Measurements from ENCODE around the gene SCAND1.

The SCAND1 gene

GRCh38 chr20:35979544-35979943, 25.2 kb upstream of the SCAND1 start:
- Histone ChIP-seq H3K4me3 (ENCODE audit: insufficient read depth in 1 of 2, low read depth in 1 of 2, low read length in 2 of 2) (no peak overlapping the region), H3K9me3 (ENCODE audit: control insufficient read depth, low read length) (no peaks in the 10 kb centered on the region), H3K14ac (ENCODE audit: low read length in 2 of 2) (no peak overlapping the region), H3K9ac (ENCODE audit: low read length) (no peak overlapping the region), H3K79me1 (replicated peaks; ENCODE audit: low read length, poor library complexity, severe bottlenecking) (no peaks in the 10 kb centered on the region), H3K4me2 (ENCODE audit: low read length, poor library complexity, severe bottlenecking) (no peak overlapping the region), H2AK5ac (ENCODE audit: low read length, severe bottlenecking) (no peak overlapping the region), H2BK5ac (ENCODE audit: low read depth, low read length, poor library complexity, severe bottlenecking) (no peak overlapping the region), H3K27ac (ENCODE audit: low read length, poor library complexity, severe bottlenecking) (no peak overlapping the region), H3K4me1 (ENCODE audit: control insufficient read depth, insufficient read depth, low read depth, low read length) (no peaks in the 10 kb centered on the region), H3K4ac (ENCODE audit: low read depth in 1 of 2, low read length in 2 of 2) (no peak overlapping the region), H4K91ac (ENCODE audit: low read length) (no peak overlapping the region), H3K23ac (ENCODE audit: low read length in 2 of 2) (no peak overlapping the region), H2AFZ (ENCODE audit: low read depth, low read length) (no peak overlapping the region), H4K8ac (ENCODE audit: low read length) (no peak overlapping the region), H2BK120ac (ENCODE audit: low read depth, low read length) (no peak overlapping the region), H3K36me3 (ENCODE audit: control insufficient read depth in 1 of 2, insufficient read depth in 2 of 2, low read depth in 1 of 2, low read length in 2 of 2) (no peaks in the 10 kb centered on the region), H3K27me3 (ENCODE audit: control insufficient read depth in 1 of 2, insufficient read depth in 1 of 2, low read length in 2 of 2) (peaks cover 0 to 17% of the 10 kb centered on the region in 2 experiments), H3K18ac (ENCODE audit: low read depth in 1 of 2, low read length in 2 of 2) (no peak overlapping the region), H2BK12ac (ENCODE audit: low read length in 2 of 2) (no peak overlapping the region), H2BK15ac (ENCODE audit: low read depth, poor library complexity, severe bottlenecking) (no peak overlapping the region)
- no peak for DNase-seq
- WGBS, result 53% methylated on average over 5 of the region's 5 CpGs

DNA sequence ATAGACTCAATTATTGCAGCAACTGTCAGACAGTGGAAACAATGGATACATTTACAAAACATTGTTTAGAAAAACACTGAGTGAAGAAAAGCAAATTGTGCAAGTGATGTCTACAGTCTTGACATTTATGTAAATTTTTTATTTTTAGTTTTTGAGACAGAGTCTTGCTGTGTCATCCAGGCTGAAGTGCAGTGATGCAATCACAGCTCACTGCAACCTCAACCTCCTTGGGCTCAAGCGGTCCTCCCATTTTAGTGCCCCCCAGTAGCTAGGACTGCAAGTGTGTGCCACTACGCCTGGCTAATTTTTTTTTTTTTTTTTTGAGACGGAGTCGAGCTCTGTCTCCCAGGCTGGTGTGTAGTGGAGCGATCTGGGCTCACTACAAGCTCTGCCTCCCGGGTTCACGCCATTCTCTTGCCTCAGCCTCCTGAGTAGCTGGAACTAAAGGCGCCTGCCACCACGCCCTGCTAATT, 23.8 kb upstream of the SCAND1 start:
- Histone ChIP-seq H3K4me3 (ENCODE audit: insufficient read depth in 1 of 2, low read depth in 1 of 2, low read length in 2 of 2) (no peak overlapping the region), H3K9me3 (ENCODE audit: control insufficient read depth, low read length) (no peaks in the 10 kb centered on the region), H3K14ac (ENCODE audit: low read length in 2 of 2) (no peak overlapping the region), H3K18ac (ENCODE audit: low read depth in 1 of 2, low read length in 2 of 2) (no peak overlapping the region), H3K27ac (ENCODE audit: low read length, poor library complexity, severe bottlenecking) (no peak overlapping the region), H3K79me1 (replicated peaks; ENCODE audit: low read length, poor library complexity, severe bottlenecking) (no peaks in the 10 kb centered on the region), H4K8ac (ENCODE audit: low read length) (no peak overlapping the region), H3K36me3 (ENCODE audit: control insufficient read depth in 1 of 2, insufficient read depth in 2 of 2, low read depth in 1 of 2, low read length in 2 of 2) (no peaks in the 10 kb centered on the region), H2BK120ac (ENCODE audit: low read depth, low read length) (no peak overlapping the region), H2AK5ac (ENCODE audit: low read length, severe bottlenecking) (no peak overlapping the region), H3K4me2 (ENCODE audit: low read length, poor library complexity, severe bottlenecking) (no peak overlapping the region), H2BK12ac (ENCODE audit: low read length in 2 of 2) (no peak overlapping the region), H3K23ac (ENCODE audit: low read length in 2 of 2) (no peak overlapping the region), H2BK5ac (ENCODE audit: low read depth, low read length, poor library complexity, severe bottlenecking) (no peak overlapping the region), H2AFZ (ENCODE audit: low read depth, low read length) (no peak overlapping the region), H2BK15ac (ENCODE audit: low read depth, poor library complexity, severe bottlenecking) (no peak overlapping the region), H3K4me1 (ENCODE audit: control insufficient read depth, insufficient read depth, low read depth, low read length) (no peaks in the 10 kb centered on the region), H4K91ac (ENCODE audit: low read length) (no peak overlapping the region), H3K9ac (ENCODE audit: low read length) (peak overlapping the region; percentile 32), H3K27me3 (ENCODE audit: control insufficient read depth in 1 of 2, insufficient read depth in 1 of 2, low read length in 2 of 2) (peaks cover 0 to 17% of the 10 kb centered on the region in 2 experiments), H3K4ac (ENCODE audit: low read depth in 1 of 2, low read length in 2 of 2) (no peak overlapping the region)
- DNase-seq, result peak; percentile 48
- 93% methylated on average over 8 of the region's 9 CpGs for WGBS

DNA sequence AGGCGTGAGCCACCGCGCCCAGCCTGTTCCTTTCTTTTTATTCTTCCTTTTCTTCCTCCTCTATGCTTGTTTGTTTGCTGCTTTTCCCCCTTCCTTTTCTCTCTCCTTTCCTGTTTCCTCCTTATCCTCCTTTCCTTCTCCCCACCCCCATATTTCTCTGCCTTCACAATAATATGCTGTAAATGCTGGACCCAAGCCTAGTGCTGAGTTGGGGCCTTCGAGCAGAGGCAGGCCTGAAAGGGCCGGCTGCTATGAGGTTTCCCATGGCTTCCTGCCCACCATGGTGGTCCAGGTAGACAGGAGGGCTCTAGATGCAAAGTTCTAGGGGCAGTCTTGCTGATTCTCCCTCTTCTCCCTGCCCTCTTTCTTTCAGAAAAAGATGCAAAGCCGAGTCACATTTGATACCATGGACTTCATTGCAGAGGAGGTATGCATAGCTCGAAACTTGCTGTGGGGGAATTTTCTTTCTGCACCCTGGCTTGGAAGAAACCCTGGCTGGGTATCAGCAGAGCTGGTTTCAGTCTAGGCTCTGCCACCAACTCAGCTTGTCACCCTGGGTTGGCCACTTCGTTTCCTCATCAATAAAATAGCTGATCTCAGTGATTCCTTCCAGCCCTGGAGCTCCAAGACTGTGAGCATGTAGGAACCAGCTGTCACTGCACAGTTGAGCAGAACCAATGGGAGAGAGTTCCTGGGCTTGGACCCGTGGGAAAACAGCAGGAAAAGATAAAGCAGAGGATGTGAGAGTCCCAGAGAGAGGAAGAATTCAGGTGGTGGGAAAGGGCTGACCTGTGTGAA, 21.5 kb upstream of the SCAND1 start:
- 86% methylated on average over 9 of the region's 9 CpGs for WGBS

GRCh38 chr20:35974256-35974655, 20.0 kb upstream of the SCAND1 start:
- Histone ChIP-seq H4K91ac (ENCODE audit: low read length) (no peak overlapping the region), H3K9ac (ENCODE audit: low read length) (no peak overlapping the region)

More for the DNA sequence above, 21.5 kb upstream of the SCAND1 start:
- H3K79me1 ChIP-seq (replicated peaks; ENCODE audit: low read length, poor library complexity, severe bottlenecking), result no peaks in the 10 kb centered on the region
- H2AFZ ChIP-seq (ENCODE audit: low read depth, low read length), result no peak overlapping the region
- no peak overlapping the region for H3K23ac ChIP-seq (ENCODE audit: low read length in 2 of 2)
- no peak overlapping the region for H3K9ac ChIP-seq (ENCODE audit: low read length)
- H3K4me3 ChIP-seq (ENCODE audit: insufficient read depth in 1 of 2, low read depth in 1 of 2, low read length in 2 of 2), result no peak overlapping the region
- no peak overlapping the region for H2BK120ac ChIP-seq (ENCODE audit: low read depth, low read length)
- H2AK5ac ChIP-seq (ENCODE audit: low read length, severe bottlenecking), result no peak overlapping the region
- H3K4ac ChIP-seq (ENCODE audit: low read depth in 1 of 2, low read length in 2 of 2), result no peak overlapping the region
- no peak overlapping the region for H3K14ac ChIP-seq (ENCODE audit: low read length in 2 of 2)
- H2BK12ac ChIP-seq (ENCODE audit: low read length in 2 of 2), result no peak overlapping the region
- H3K27ac ChIP-seq (ENCODE audit: low read length, poor library complexity, severe bottlenecking), result no peak overlapping the region
- H3K9me3 ChIP-seq (ENCODE audit: control insufficient read depth, low read length), result no peaks in the 10 kb centered on the region
- H3K4me1 ChIP-seq (ENCODE audit: control insufficient read depth, insufficient read depth, low read depth, low read length), result no peaks in the 10 kb centered on the region
- H4K8ac ChIP-seq (ENCODE audit: low read length), result no peak overlapping the region
- no peak overlapping the region for H2BK15ac ChIP-seq (ENCODE audit: low read depth, poor library complexity, severe bottlenecking)
- H3K4me2 ChIP-seq (ENCODE audit: low read length, poor library complexity, severe bottlenecking), result no peak overlapping the region
- H3K18ac ChIP-seq (ENCODE audit: low read depth in 1 of 2, low read length in 2 of 2), result no peak overlapping the region
- H3K36me3 ChIP-seq (ENCODE audit: control insufficient read depth in 1 of 2, insufficient read depth in 2 of 2, low read depth in 1 of 2, low read length in 2 of 2), result no peaks in the 10 kb centered on the region
- H2BK5ac ChIP-seq (ENCODE audit: low read depth, low read length, poor library complexity, severe bottlenecking), result no peak overlapping the region
- DNase-seq, result no peak
- H3K27me3 ChIP-seq (ENCODE audit: control insufficient read depth in 1 of 2, insufficient read depth in 1 of 2, low read length in 2 of 2), result peaks cover 0 to 13% of the 10 kb centered on the region in 2 experiments
- no peak overlapping the region for H4K91ac ChIP-seq (ENCODE audit: low read length)

More at GRCh38 chr20:35974256-35974655, 20.0 kb upstream of the SCAND1 start:
- Histone ChIP-seq H3K4me3 (ENCODE audit: insufficient read depth in 1 of 2, low read depth in 1 of 2, low read length in 2 of 2) (no peak overlapping the region), H2BK12ac (ENCODE audit: low read length in 2 of 2) (no peak overlapping the region), H3K4me1 (ENCODE audit: control insufficient read depth, insufficient read depth, low read depth, low read length) (no peaks in the 10 kb centered on the region), H3K36me3 (ENCODE audit: control insufficient read depth in 1 of 2, insufficient read depth in 2 of 2, low read depth in 1 of 2, low read length in 2 of 2) (no peaks in the 10 kb centered on the region), H2AK5ac (ENCODE audit: low read length, severe bottlenecking) (no peak overlapping the region), H3K14ac (ENCODE audit: low read length in 2 of 2) (no peak overlapping the region), H3K4me2 (ENCODE audit: low read length, poor library complexity, severe bottlenecking) (no peak overlapping the region), H3K79me1 (replicated peaks; ENCODE audit: low read length, poor library complexity, severe bottlenecking) (no peaks in the 10 kb centered on the region), H4K8ac (ENCODE audit: low read length) (no peak overlapping the region), H3K4ac (ENCODE audit: low read depth in 1 of 2, low read length in 2 of 2) (no peak overlapping the region), H3K18ac (ENCODE audit: low read depth in 1 of 2, low read length in 2 of 2) (no peak overlapping the region), H2BK15ac (ENCODE audit: low read depth, poor library complexity, severe bottlenecking) (no peak overlapping the region), H3K27me3 (ENCODE audit: control insufficient read depth in 1 of 2, insufficient read depth in 1 of 2, low read length in 2 of 2) (peaks cover 0 to 4% of the 10 kb centered on the region in 2 experiments), H2AFZ (ENCODE audit: low read depth, low read length) (no peak overlapping the region), H3K9me3 (ENCODE audit: control insufficient read depth, low read length) (no peaks in the 10 kb centered on the region), H3K27ac (ENCODE audit: low read length, poor library complexity, severe bottlenecking) (no peak overlapping the region), H2BK120ac (ENCODE audit: low read depth, low read length) (no peak overlapping the region), H2BK5ac (ENCODE audit: low read depth, low read length, poor library complexity, severe bottlenecking) (no peak overlapping the region), H3K23ac (ENCODE audit: low read length in 2 of 2) (no peak overlapping the region)
- WGBS, result 78% methylated on average over 4 of the region's 4 CpGs
- no peak for DNase-seq

All from mesenchymal stem cell (in vitro differentiated cells and primary cell).